ENCODE data around the gene USP46. TPM values are rescaled to one million over a fixed set of nuclear protein-coding genes. Genes with fewer than 3 reads are reported as not detected.

The USP46 gene
- total RNA-seq, 1 donor, result 19.4 TPM

- DNase-seq (ENCODE audit: low read depth), result peak; percentile 7
- peak overlapping the region; percentile 78 for H3K4me3 ChIP-seq (ENCODE audit: low read depth, low read length)
- TF ChIP-seq CTCF (IDR thresholded peaks at IDR 0.05; ENCODE audit: insufficient read depth, low read depth, low read length), result no peak
Observed at GRCh38 chr4:52658641-52659000, 480 bp downstream of the USP46 start.

- DNase-seq (ENCODE audit: low read depth), result peak; percentile 76
- peak overlapping the region; percentile 78 for H3K4me3 ChIP-seq (ENCODE audit: low read depth, low read length)
Observed at GRCh38 chr4:52657618-52658501, 1.2 kb downstream of the USP46 start.

GRCh38 chr4:52657292-52657617, 1.8 kb downstream of the USP46 start:
- H3K4me3 ChIP-seq (ENCODE audit: low read depth, low read length), result peak overlapping the region; percentile 78
- no peak for TF ChIP-seq CTCF (IDR thresholded peaks at IDR 0.05; ENCODE audit: insufficient read depth, low read depth, low read length)
- DNase-seq (ENCODE audit: low read depth), result no peak

More at GRCh38 chr4:52657618-52658501, 1.2 kb downstream of the USP46 start:
- TF ChIP-seq CTCF (IDR thresholded peaks at IDR 0.05; ENCODE audit: insufficient read depth, low read depth, low read length), result peak; percentile 10

- peak; percentile 69 for DNase-seq (ENCODE audit: low read depth)
- TF ChIP-seq CTCF (IDR thresholded peaks at IDR 0.05; ENCODE audit: insufficient read depth, low read depth, low read length), result no peak
Observed at GRCh38 chr4:52655506-52655905, 3.6 kb downstream of the USP46 start.

GRCh38 chr4:52651996-52652672, 7.0 kb downstream of the USP46 start:
- TF ChIP-seq CTCF (IDR thresholded peaks at IDR 0.05; ENCODE audit: insufficient read depth, low read depth, low read length), result no peak
- H3K4me3 ChIP-seq (ENCODE audit: low read depth, low read length), result no peak overlapping the region
- no peak for DNase-seq (ENCODE audit: low read depth)

More at GRCh38 chr4:52655506-52655905, 3.6 kb downstream of the USP46 start:
- no peak overlapping the region for H3K4me3 ChIP-seq (ENCODE audit: low read depth, low read length)

- H3K4me3 ChIP-seq (ENCODE audit: low read depth, low read length), result no peak overlapping the region
- TF ChIP-seq CTCF (IDR thresholded peaks at IDR 0.05; ENCODE audit: insufficient read depth, low read depth, low read length), result no peak
- DNase-seq (ENCODE audit: low read depth), result no peak
Observed at GRCh38 chr4:52648836-52649235, 10.3 kb downstream of the USP46 start.

Data from fibroblast of villous mesenchyme (primary cell).